Right renal cortex interstitium (tissue), 3 donors: ENCODE measurements around the gene SLC23A2. TPM values are rescaled to one million over a fixed set of nuclear protein-coding genes. Genes with fewer than 3 reads are reported as not detected.
A peak's percentile ranks its signal among the peaks of the same experiment; 100 is the strongest.
"Not testable (repeated sequence)": the region's sequence is repeated elsewhere in the genome, so short reads cannot be mapped to it uniquely, and the experiment has no call there.

Source experiments
- DNase-seq, 3 donors: peaks; one replicate each; pipeline ENCODE4 v3.0.0-alpha.2; 2013; ENCODE audit warnings: low read depth in 3 of 3, low spot score in 2 of 3
- polyA plus RNA-seq, 3 donors: library from polyadenylated mRNA; unstranded; fragments of 120-200 nt; gene quantifications; one replicate each; pipeline ENCODE4 v1.2.1, GENCODE V29; 2013; ENCODE audit not compliant: insufficient read length in 3 of 3

The SLC23A2 gene
- polyA plus RNA-seq, 3 donors = 20.5 to 21.0 (median 20.8) TPM

GRCh38 chr20:4883546-4883945 is 117.8 kb downstream of the SLC23A2 start:
- DNase-seq = no peak

GRCh38 chr20:4883051-4883450 is 118.3 kb downstream of the SLC23A2 start:
- no peak for DNase-seq

GRCh38 chr20:4881006-4881730 is 120.1 kb downstream of the SLC23A2 start:
- no peak for DNase-seq

DNA sequence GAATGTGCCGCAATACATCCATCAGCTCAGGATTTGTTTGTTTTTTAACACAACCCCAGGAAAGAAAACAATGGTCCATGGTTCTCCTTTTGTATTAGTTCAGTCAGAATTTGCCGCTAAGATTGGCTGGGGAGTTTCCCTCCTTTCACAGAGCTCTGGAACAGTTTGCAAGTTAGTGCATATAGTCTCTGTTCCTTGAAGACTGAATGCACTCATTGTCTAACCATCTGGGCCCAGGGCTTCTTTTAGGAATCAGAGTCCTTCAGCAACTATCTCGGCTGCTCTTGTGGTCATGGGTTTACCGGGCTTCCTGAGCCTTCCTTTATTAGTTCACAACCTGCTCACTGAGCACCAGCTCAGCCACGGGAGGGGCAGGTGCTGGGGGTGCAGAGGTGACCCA is 121.3 kb downstream of the SLC23A2 start:
- DNase-seq = no peak

- DNase-seq = not testable (repeated sequence)
Measured at GRCh38 chr20:4878099-4878498, 123.2 kb downstream of the SLC23A2 start.

DNA sequence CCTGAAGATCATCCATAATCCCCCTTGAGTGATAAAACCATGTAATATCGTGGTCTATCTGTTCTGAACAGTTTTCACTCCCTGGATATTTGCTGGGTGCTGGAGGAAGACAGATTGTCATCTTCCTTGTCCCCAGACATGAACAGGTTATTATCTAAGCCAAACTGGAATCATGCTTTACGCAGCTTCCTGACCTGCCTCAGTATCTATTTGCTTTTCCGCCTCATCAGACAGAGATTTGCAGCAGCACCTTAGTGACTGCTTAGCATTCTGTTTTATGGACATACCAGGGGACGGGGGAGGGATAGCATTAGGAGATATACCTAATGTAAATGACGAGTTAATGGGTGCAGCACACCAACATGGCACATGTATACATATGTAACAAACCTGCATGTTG is 124.6 kb downstream of the SLC23A2 start:
- DNase-seq = no peak

DNA sequence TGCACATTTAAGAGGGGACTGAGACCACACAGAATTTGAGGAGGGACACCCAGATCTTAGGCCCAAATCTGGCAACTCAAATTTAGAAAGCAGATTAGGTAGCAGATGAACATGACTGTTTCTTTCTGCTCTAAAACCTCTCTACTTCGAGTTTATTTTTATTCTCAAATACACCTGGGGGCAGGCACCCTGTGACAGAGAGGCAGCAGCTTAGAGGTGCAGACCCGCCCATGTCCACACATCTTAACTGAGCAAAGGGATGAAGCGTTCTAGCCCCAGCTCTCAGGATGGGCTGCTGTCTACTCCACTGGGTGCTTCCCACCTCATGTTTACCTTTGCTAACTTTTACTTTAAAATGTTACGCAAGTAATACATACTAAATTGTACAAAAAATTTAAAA is 125.0 kb downstream of the SLC23A2 start:
- DNase-seq = no peak

DNA sequence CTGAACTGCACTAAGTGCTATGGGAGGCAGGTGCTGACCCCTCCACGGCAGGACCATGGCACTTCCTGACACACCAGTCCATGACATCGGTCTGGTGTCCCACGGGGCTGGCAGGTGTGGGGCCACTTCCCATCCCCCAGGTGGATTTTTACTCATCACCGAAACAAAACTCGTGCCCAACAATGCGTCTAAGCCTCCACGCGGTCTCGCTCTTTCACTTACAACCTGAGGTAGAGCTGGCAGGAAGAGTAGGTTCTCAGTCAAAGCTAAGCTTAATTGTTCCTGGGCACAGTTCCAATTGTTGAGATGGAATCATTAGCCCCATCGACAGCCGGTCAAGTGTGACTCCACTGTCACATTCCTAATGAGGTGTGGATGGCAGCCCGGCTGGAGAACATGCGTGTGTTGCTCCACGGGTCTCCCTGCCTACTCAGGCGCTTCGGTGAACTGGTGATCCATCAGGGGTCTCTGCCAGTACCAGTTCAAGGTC is 125.7 kb downstream of the SLC23A2 start:
- DNase-seq = peak in 1 of 3 donors; percentile 49

DNA sequence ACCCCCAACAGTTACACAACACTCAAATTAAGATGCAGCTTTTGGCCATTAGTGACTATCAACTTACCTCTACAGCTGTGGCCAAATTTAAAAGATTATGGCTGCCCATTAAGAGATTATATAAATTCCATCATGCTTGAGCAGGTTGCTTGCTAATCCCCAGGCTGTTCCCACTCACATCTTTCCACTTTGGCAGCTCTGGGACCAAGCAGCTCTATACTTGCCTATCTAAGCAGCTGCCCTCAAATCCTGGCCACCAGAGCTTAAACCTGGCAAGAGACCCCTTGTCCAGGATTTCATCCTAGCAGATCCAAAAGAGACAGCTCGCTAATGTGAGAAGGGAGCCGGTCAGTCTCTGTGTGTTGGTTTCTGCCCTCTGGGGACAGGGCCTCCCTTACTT is 127.9 kb downstream of the SLC23A2 start:
- DNase-seq = no peak

DNA sequence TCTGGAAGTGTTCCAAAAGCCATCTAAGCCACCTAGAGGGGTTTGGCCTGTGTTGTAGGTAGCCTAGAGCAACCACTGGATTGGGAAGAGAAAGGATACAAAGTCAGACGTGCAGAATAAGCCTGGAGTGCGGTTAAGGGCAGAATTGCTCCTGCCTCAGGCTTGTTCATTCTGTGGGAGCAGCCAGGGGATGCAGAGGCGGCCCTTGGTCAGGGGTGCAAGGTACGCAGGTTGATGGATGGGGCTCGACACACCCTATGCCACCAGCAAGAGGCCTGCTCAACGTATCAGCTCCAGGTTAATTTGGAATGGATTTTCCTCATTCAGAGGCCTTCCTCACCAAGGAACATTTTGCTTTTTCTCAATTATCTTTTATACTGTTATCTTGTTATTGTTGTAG is 129.8 kb downstream of the SLC23A2 start:
- no peak for DNase-seq

DNA sequence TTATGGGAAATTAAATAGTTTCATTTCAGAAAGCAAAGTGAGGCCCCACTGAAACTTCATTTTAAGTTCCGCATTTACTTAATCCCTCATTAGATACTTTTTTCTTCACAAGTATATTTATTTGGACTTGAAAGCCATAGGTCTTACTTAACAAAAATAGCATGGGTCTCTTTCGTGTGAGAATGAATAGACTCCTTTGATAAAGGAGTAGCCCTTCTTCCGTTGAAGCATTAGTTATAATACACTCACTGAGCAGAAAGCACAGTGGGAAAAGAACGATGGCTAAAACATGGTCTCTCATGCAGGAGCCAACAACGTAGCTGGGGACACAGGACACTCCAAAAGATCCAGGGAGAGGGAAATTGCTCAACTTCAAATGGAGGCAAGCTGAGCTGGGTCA is 130.4 kb downstream of the SLC23A2 start:
- DNase-seq = no peak

- DNase-seq = no peak
Measured at GRCh38 chr20:4869290-4870193, 131.8 kb downstream of the SLC23A2 start.

- no peak for DNase-seq
Measured at GRCh38 chr20:4867051-4867450, 134.3 kb downstream of the SLC23A2 start.

DNA sequence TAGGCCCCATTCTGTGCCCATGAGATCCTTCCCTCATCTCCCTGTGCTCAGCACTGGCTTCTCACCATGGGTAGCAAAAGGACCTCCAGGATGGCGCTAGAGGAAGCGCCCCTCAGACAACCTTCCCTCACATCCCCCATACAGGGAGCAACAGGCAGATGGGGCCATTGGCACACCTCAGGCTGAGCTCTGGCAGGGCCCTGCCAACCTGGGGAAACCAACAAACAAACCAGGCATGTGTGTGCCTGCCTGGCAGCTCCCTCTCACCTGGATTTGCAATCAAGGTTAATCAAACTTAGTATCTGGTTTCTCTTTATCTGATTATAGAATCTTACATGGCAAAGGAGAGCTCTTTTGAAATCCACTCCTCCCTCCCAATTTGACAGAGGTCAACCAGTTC is 134.9 kb downstream of the SLC23A2 start:
- DNase-seq = no peak

- peak in 1 of 3 donors; percentile 13 for DNase-seq
Measured at GRCh38 chr20:4864311-4864752, 137.0 kb downstream of the SLC23A2 start.

DNA sequence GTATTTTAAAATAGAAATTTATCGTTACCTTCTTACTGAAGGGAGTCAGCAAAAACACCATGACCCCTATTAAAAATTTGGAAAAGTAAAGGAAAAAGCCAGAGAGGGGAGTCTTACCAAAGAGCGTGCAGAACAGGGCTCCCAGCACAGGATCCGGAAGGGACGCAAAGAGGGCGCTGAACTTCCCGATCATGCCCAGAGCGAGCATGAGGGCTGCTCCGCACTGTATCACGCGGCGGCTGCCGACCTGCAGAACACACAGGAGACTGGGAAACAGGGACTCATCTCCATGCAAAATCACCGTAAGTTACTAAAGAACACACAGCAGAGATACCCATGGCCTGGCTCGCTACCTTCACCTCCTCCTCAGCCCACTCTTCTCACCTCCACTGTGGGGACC is 138.6 kb downstream of the SLC23A2 start:
- no peak for DNase-seq

- DNase-seq = no peak
Measured at GRCh38 chr20:4861961-4862360, 139.3 kb downstream of the SLC23A2 start.

- DNase-seq = no peak
Measured at GRCh38 chr20:4858000-4858399, 143.3 kb downstream of the SLC23A2 start.

DNA sequence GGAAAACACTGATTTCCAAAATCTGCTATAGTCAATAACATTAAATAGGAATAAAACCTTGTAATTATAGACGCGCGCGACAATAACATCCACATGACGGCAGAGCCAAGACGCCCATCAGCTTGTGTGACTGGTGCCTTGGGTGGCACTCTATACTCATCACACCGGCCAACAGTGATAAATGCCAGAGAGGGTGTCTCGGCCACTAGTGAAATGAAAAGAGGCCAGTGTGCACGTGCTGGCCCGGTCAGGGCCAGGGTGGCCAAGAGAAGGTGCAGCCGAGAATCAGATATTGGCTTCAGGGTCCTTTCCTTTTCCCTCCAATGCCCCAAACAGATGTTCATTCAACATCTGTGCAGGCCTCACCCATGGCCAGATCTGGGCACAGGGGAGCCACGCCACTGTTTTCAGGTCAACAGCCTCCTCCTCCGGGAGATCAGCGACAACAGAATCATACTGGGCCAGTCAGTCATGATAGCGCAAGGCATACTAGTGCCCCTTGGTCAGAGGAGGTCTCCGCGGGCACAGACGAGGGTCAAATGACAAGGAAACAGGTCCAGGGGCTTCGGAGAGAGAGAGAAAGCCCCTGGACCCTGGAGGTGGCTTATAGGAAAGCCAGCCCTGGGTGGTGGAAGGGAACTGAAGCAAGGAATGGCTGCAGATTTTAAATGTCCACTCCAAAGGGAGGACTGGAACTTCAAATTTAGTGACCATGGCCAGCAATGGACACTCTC is 145.1 kb downstream of the SLC23A2 start:
- no peak for DNase-seq

DNA sequence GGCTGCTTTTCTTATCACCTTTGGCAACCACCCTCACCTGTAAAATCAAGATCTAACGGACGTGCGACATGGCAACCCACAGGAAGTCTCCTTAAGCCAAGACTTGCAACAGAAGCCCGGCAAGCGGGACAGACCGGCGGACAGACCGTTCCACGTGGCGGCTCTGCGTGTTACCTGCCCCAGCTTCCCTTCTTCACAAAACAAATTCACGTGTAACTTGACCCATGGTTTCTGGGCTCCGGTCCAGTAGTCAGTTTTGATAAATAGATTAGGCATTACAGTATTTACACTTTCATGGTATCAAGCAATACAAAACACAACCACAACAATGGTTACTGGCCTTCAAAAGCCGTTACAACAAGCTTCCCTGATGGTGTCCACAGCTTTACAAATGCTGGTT is 145.8 kb downstream of the SLC23A2 start:
- DNase-seq = no peak

- DNase-seq = no peak
Measured at GRCh38 chr20:4855097-4855496, 146.2 kb downstream of the SLC23A2 start.
